ENCODE data around the gene KCNH8. TPM values are rescaled to one million over a fixed set of nuclear protein-coding genes. Genes with fewer than 3 reads are reported as not detected.

Gene KCNH8
- total and polyA plus RNA-seq, 4 donors: 0.02 to 0.08 (median 0.05) TPM; not detected in 1

GRCh38 chr3:19149368-19149767, 1.1 kb downstream of the KCNH8 start:
- H3K9ac ChIP-seq (ENCODE audit: low read depth in 1 of 2, low read length in 2 of 2): no peak overlapping the region
- peaks cover 0 to 5% (median 2%) of the 10 kb centered on the region in 4 donors for H3K9me3 ChIP-seq (ENCODE audit: control insufficient read depth in 4 of 4, low read length in 3 of 4)
- no peak for DNase-seq (ENCODE audit: low spot score)
- H3K4me1 ChIP-seq (ENCODE audit: control insufficient read depth in 4 of 4, insufficient read depth in 4 of 4, low read length in 3 of 4): peaks cover 8 to 19% (median 13%) of the 10 kb centered on the region in 4 donors
- TF ChIP-seq REST (IDR thresholded peaks at IDR 0.05): peak; percentile 92
- no peak for TF ChIP-seq JUND (IDR thresholded peaks at IDR 0.05)
- H3K36me3 ChIP-seq (ENCODE audit: control insufficient read depth in 4 of 4, insufficient read depth in 3 of 4, low read depth in 1 of 4, low read length in 3 of 4): no peaks in the 10 kb centered on the region
- H3K27ac ChIP-seq (ENCODE audit: low read depth in 1 of 2, low read length in 2 of 2): no peak overlapping the region
- peaks cover 0 to 4% (median 0%) of the 10 kb centered on the region in 4 donors for H3K27me3 ChIP-seq (ENCODE audit: control insufficient read depth in 4 of 4, insufficient read depth in 4 of 4, low read length in 3 of 4)
- WGBS: 3% methylated on average over 6 of the region's 6 CpGs
- H3K4me3 ChIP-seq (ENCODE audit: low read depth in 1 of 3, low read length in 3 of 3): no peak overlapping the region

GRCh38 chr3:19151171-19151570, 2.9 kb downstream of the KCNH8 start:
- 64% methylated on average over 1 of the region's 1 CpG for WGBS
- H3K27me3 ChIP-seq (ENCODE audit: control insufficient read depth in 4 of 4, insufficient read depth in 4 of 4, low read length in 3 of 4): peaks cover 0 to 4% (median 1%) of the 10 kb centered on the region in 4 donors

GRCh38 chr3:19154693-19155250, 6.5 kb downstream of the KCNH8 start:
- H3K27ac ChIP-seq (ENCODE audit: low read depth in 1 of 2, low read length in 2 of 2): no peak overlapping the region
- TF ChIP-seq MAX (IDR thresholded peaks at IDR 0.05) (no peak), SP1 (IDR thresholded peaks at IDR 0.05) (no peak), NR2F2 (IDR thresholded peaks at IDR 0.05) (no peak), YY1 (IDR thresholded peaks at IDR 0.05) (no peak), CTCF (IDR thresholded peaks at IDR 0.05; ENCODE audit: low read depth, low read length, missing input control) (no peak), TAF1 (conservative IDR thresholded peaks at IDR 0.05) (no peak), HNF4A (conservative IDR thresholded peaks at IDR 0.05) (no peak), ATF3 (IDR thresholded peaks at IDR 0.05) (no peak), HNF4G (IDR thresholded peaks at IDR 0.05) (no peak), FOXA1 (IDR thresholded peaks at IDR 0.05) (no peak), RAD21 (IDR thresholded peaks at IDR 0.05) (no peak), EGR1 (IDR thresholded peaks at IDR 0.05; ENCODE audit: low read depth in 2 of 2) (no peak)
- H3K27me3 ChIP-seq (ENCODE audit: control insufficient read depth in 4 of 4, insufficient read depth in 4 of 4, low read length in 3 of 4): peaks cover 0 to 4% (median 1%) of the 10 kb centered on the region in 4 donors
- no peaks in the 10 kb centered on the region for H3K36me3 ChIP-seq (ENCODE audit: control insufficient read depth in 4 of 4, insufficient read depth in 3 of 4, low read depth in 1 of 4, low read length in 3 of 4)
- H3K9me3 ChIP-seq (ENCODE audit: control insufficient read depth in 4 of 4, low read length in 3 of 4): no peaks in the 10 kb centered on the region
- no peak for DNase-seq (ENCODE audit: low spot score)
- H3K4me3 ChIP-seq (ENCODE audit: low read depth in 1 of 3, low read length in 3 of 3): no peak overlapping the region
- no peaks in the 10 kb centered on the region for H3K4me1 ChIP-seq (ENCODE audit: control insufficient read depth in 4 of 4, insufficient read depth in 4 of 4, low read length in 3 of 4)
- H3K9ac ChIP-seq (ENCODE audit: low read depth in 1 of 2, low read length in 2 of 2): no peak overlapping the region
- WGBS: 62% methylated on average over 3 of the region's 3 CpGs

More at GRCh38 chr3:19151171-19151570, 2.9 kb downstream of the KCNH8 start:
- Histone ChIP-seq H3K27ac (ENCODE audit: low read depth in 1 of 2, low read length in 2 of 2) (no peak overlapping the region), H3K9ac (ENCODE audit: low read depth in 1 of 2, low read length in 2 of 2) (no peak overlapping the region), H3K9me3 (ENCODE audit: control insufficient read depth in 4 of 4, low read length in 3 of 4) (no peaks in the 10 kb centered on the region), H3K4me3 (ENCODE audit: low read depth in 1 of 3, low read length in 3 of 3) (no peak overlapping the region), H3K36me3 (ENCODE audit: control insufficient read depth in 4 of 4, insufficient read depth in 3 of 4, low read depth in 1 of 4, low read length in 3 of 4) (no peaks in the 10 kb centered on the region), H3K4me1 (ENCODE audit: control insufficient read depth in 4 of 4, insufficient read depth in 4 of 4, low read length in 3 of 4) (peaks cover 8 to 19% (median 13%) of the 10 kb centered on the region in 4 donors)
- no peak for DNase-seq (ENCODE audit: low spot score)
- TF ChIP-seq JUND (IDR thresholded peaks at IDR 0.05): no peak
- TF ChIP-seq EGR1 (IDR thresholded peaks at IDR 0.05; ENCODE audit: low read depth in 2 of 2): no peak
- TF ChIP-seq RAD21 (IDR thresholded peaks at IDR 0.05): no peak
- no peak for TF ChIP-seq ZBTB33 (IDR thresholded peaks at IDR 0.05)
- no peak for TF ChIP-seq SP1 (IDR thresholded peaks at IDR 0.05)
